CMK (cell line): ENCODE data around the gene RAP1GAP.

Source experiments
- DNase-seq: peaks from one replicate; pipeline ENCODE4 v3.0.0-alpha.2; 2010; ENCODE audit warnings: low read depth

The RAP1GAP gene

GRCh38 chr1:21662426-21663247, 6.5 kb downstream of the RAP1GAP start:
- DNase-seq, result no peak

- no peak for DNase-seq
These were observed 7.3 kb downstream of the RAP1GAP start for GRCh38 chr1:21661886-21662285.

- no peak for DNase-seq
These were observed 9.2 kb downstream of the RAP1GAP start for GRCh38 chr1:21659924-21660326.

- peak; percentile 70 for DNase-seq
These were observed 9.8 kb downstream of the RAP1GAP start for GRCh38 chr1:21659099-21659923.

GRCh38 chr1:21657456-21658190, 11.5 kb downstream of the RAP1GAP start:
- no peak for DNase-seq

GRCh38 chr1:21655748-21656147, 13.4 kb downstream of the RAP1GAP start:
- DNase-seq, result no peak

- DNase-seq, result no peak
These were observed 13.9 kb downstream of the RAP1GAP start for GRCh38 chr1:21655259-21655658.

GRCh38 chr1:21654209-21654608, 14.9 kb downstream of the RAP1GAP start:
- no peak for DNase-seq

GRCh38 chr1:21653744-21654100, 15.4 kb downstream of the RAP1GAP start:
- no peak for DNase-seq

GRCh38 chr1:21652937-21653743, 16.0 kb downstream of the RAP1GAP start:
- no peak for DNase-seq

- no peak for DNase-seq
These were observed 16.8 kb downstream of the RAP1GAP start for GRCh38 chr1:21652101-21652936.

GRCh38 chr1:21651214-21652042, 17.7 kb downstream of the RAP1GAP start:
- no peak for DNase-seq

- no peak for DNase-seq
These were observed 18.8 kb downstream of the RAP1GAP start for GRCh38 chr1:21650400-21650799.

GRCh38 chr1:21649315-21649714, 19.8 kb downstream of the RAP1GAP start:
- no peak for DNase-seq

- no peak for DNase-seq
These were observed 20.4 kb downstream of the RAP1GAP start for GRCh38 chr1:21648791-21649190.

- no peak for DNase-seq
These were observed 20.8 kb downstream of the RAP1GAP start for GRCh38 chr1:21648352-21648730.

- DNase-seq, result no peak
These were observed 21.5 kb downstream of the RAP1GAP start for GRCh38 chr1:21647431-21648351.

- no peak for DNase-seq
These were observed 23.6 kb downstream of the RAP1GAP start for GRCh38 chr1:21645550-21645949.

GRCh38 chr1:21644906-21645305, 24.3 kb downstream of the RAP1GAP start:
- DNase-seq, result no peak
